SK-N-SH (cell line): ENCODE data around the gene MAPT. TPM values are rescaled to one million over a fixed set of nuclear protein-coding genes. Genes with fewer than 3 reads are reported as not detected.

Experiments used
- CTCF ChIA-PET: fragments of 300-600, 350-600 bp; formaldehyde crosslinking; extraction: SDS; loops from one replicate; lab custom pipeline; 2021; lab: Yijun Ruan, JAX
- POLR2A ChIA-PET: fragments of 350-600 bp; sonication (Branson Sonifier 250); formaldehyde crosslinking; extraction: SDS; loops from one replicate; lab custom pipeline; 2020; ENCODE audit warnings: antibody characterized with exemption, inconsistent platforms; lab: Yijun Ruan, JAX
- DNase-seq: peaks from one replicate; pipeline ENCODE4 v3.0.0; 2012
- H2AFZ ChIP-seq: fragments of 200-600 bp; sonication (generic); 2 replicates; pipeline ENCODE4 v1.8.1; 2016; ENCODE audit warnings: antibody characterized with exemption, mild to moderate bottlenecking, low read depth
- H3F3A ChIP-seq: fragments of 200-600 bp; sonication (generic); replicated peaks from 2 replicates; pipeline ENCODE3; 2016; ENCODE audit warnings: antibody characterized with exemption, mild to moderate bottlenecking; ENCODE audit not compliant: insufficient read depth
- H3K27ac ChIP-seq, 2 experiments: fragments of 200-500 bp in 1 of 2; fragments of 200-600 bp in 1 of 2; sonication (Bioruptor generic) in 1 of 2; sonication (generic), shearing (Covaris generic) in 1 of 2; 2 replicates each; pipeline versions ENCODE4 v1.5.1 to v1.6.1; 2014 to 2016; ENCODE audit warnings: low read depth in 2 of 2, inconsistent platforms in 1 of 2, low read length in 1 of 2, mild to moderate bottlenecking in 1 of 2, mixed read lengths in 1 of 2
- H3K27me3 ChIP-seq: fragments of 200-600 bp; sonication (generic), shearing (Covaris generic); 2 replicates; pipeline ENCODE4 v1.6.1; 2016; ENCODE audit warnings: mixed run types; ENCODE audit not compliant: insufficient read depth
- H3K36me3 ChIP-seq, 2 experiments: fragments of 200-500 bp in 1 of 2; fragments of 200-600 bp in 1 of 2; sonication (Bioruptor generic) in 1 of 2; sonication (generic) in 1 of 2; replicated peaks in 1 of 2; 2 replicates each; pipeline versions ENCODE3 to v1.5.1; 2014 to 2016; ENCODE audit warnings: low read length in 1 of 2, mild to moderate bottlenecking in 1 of 2; ENCODE audit not compliant: insufficient read depth in 2 of 2, control insufficient read depth in 1 of 2
- H3K4me1 ChIP-seq, 2 experiments: fragments of 200-500 bp in 1 of 2; fragments of 200-600 bp in 1 of 2; sonication (Bioruptor generic) in 1 of 2; sonication (generic), shearing (Covaris generic) in 1 of 2; 2 replicates each; pipeline versions ENCODE4 v1.5.1 to v1.6.1; 2014 to 2016; ENCODE audit warnings: low read depth in 1 of 2, low read length in 1 of 2, mixed run types in 1 of 2; ENCODE audit not compliant: insufficient read depth in 2 of 2, control insufficient read depth in 1 of 2
- H3K4me2 ChIP-seq: fragments of 200-600 bp; sonication (generic), shearing (Covaris generic); 2 replicates; pipeline ENCODE4 v1.6.1; 2017; ENCODE audit warnings: mixed run types
- H3K4me3 ChIP-seq, 2 experiments: fragments of 200-500 bp in 1 of 2; fragments of 200-600 bp in 1 of 2; sonication (Bioruptor generic) in 1 of 2; sonication (generic), shearing (Covaris generic) in 1 of 2; 2 replicates each; pipeline versions ENCODE4 v1.5.1 to v1.8.1; 2014 to 2016; ENCODE audit warnings: low read depth in 2 of 2, inconsistent platforms in 1 of 2, low read length in 1 of 2, mild to moderate bottlenecking in 1 of 2, mixed read lengths in 1 of 2, moderate library complexity in 1 of 2
- H3K79me2 ChIP-seq: fragments of 200-600 bp; sonication (generic); 2 replicates; pipeline ENCODE4 v1.8.1; 2017; ENCODE audit warnings: mild to moderate bottlenecking; ENCODE audit not compliant: insufficient read depth
- H3K9ac ChIP-seq: fragments of 200-600 bp; sonication (generic); 2 replicates; pipeline ENCODE4 v1.6.1; 2017; ENCODE audit warnings: mixed run types
- H3K9me2 ChIP-seq: fragments of 200-600 bp; sonication (generic); 2 replicates; pipeline ENCODE4 v1.6.1; 2017; ENCODE audit warnings: mixed run types
- H3K9me3 ChIP-seq: fragments of 200-600 bp; sonication (generic); 2 replicates; pipeline ENCODE4 v1.6.1; 2017; ENCODE audit warnings: mixed run types, mild to moderate bottlenecking, moderate library complexity
- H4K20me1 ChIP-seq: fragments of 200-600 bp; sonication (generic); 2 replicates; pipeline ENCODE4 v1.6.1; 2017; ENCODE audit warnings: mild to moderate bottlenecking, mixed run types; ENCODE audit not compliant: insufficient read depth
- ELF1 ChIP-seq: IDR thresholded peaks from 2 replicates; pipeline ENCODE4 v1.4.0; 2012
- EP300 ChIP-seq, 2 experiments: IDR thresholded peaks; 2 replicates each; pipeline versions ENCODE4 v1.4.0 to v1.6.1; 2012; ENCODE audit warnings: borderline replicate concordance in 1 of 2, low read depth in 1 of 2, low read length in 1 of 2
- EZH2phosphoT487 ChIP-seq: fragments of 200-600 bp; sonication (generic); IDR thresholded peaks from 2 replicates; pipeline ENCODE4 v1.6.1; 2017; ENCODE audit warnings: low read depth, mixed run types, mild to moderate bottlenecking, antibody characterized with exemption, moderate library complexity, borderline replicate concordance
- FOXJ3 ChIP-seq: sonication (generic); formaldehyde crosslinking; IDR thresholded peaks from 2 replicates; pipeline ENCODE4 v1.5.1; 2020; ENCODE audit warnings: mild to moderate bottlenecking, missing genetic modification reagents
- FOXM1 ChIP-seq: IDR thresholded peaks from 2 replicates; pipeline ENCODE4 v1.4.0; 2012; ENCODE audit warnings: low read depth, mild to moderate bottlenecking
- GABPA ChIP-seq: IDR thresholded peaks from 2 replicates; pipeline ENCODE4 v1.4.0; 2012; ENCODE audit warnings: low read depth, mild to moderate bottlenecking
- GATA2 ChIP-seq: sonication (generic); formaldehyde crosslinking; IDR thresholded peaks from 2 replicates; pipeline ENCODE4 v1.5.0; 2020; ENCODE audit warnings: mild to moderate bottlenecking, missing genetic modification reagents
- JUND ChIP-seq: IDR thresholded peaks from 2 replicates; pipeline ENCODE4 v1.4.0; 2012
- MXI1 ChIP-seq: IDR thresholded peaks from 2 replicates; pipeline ENCODE4 v1.6.1; 2012; ENCODE audit warnings: mild to moderate bottlenecking, low read depth, low read length, improper control_type of control experiment
- NFIC ChIP-seq: IDR thresholded peaks from 2 replicates; pipeline ENCODE4 v1.4.0; 2012; ENCODE audit warnings: borderline replicate concordance
- POLR2AphosphoS5 ChIP-seq: IDR thresholded peaks from 2 replicates; pipeline ENCODE4 v1.6.1; 2012; ENCODE audit warnings: low read depth, low read length
- RAD21 ChIP-seq: IDR thresholded peaks from 2 replicates; pipeline ENCODE4 v1.6.1; 2012; ENCODE audit warnings: mild to moderate bottlenecking, low read length
- RCOR1 ChIP-seq: fragments of 150-350 bp; IDR thresholded peaks from 2 replicates; pipeline ENCODE4 v1.6.1; 2017; ENCODE audit warnings: antibody characterized with exemption, low read length
- RXRA ChIP-seq: IDR thresholded peaks from 2 replicates; pipeline ENCODE4 v1.4.0; 2012; ENCODE audit warnings: low read depth, mild to moderate bottlenecking, borderline replicate concordance
- SIN3A ChIP-seq: IDR thresholded peaks from 2 replicates; pipeline ENCODE4 v1.6.1; 2012; ENCODE audit warnings: low read depth, mild to moderate bottlenecking, low read length, moderate library complexity, borderline replicate concordance
- TAF1 ChIP-seq: IDR thresholded peaks from 2 replicates; pipeline ENCODE4 v1.6.1; 2012; ENCODE audit warnings: low read depth, mild to moderate bottlenecking, low read length, moderate library complexity, borderline replicate concordance
- TCF12 ChIP-seq: IDR thresholded peaks from 2 replicates; pipeline ENCODE4 v1.4.0; 2012
- whole genome bisulfite sequencing: methylation state at CpG from one replicate; pipeline ENCODE4 v1.1.6; 2017; ENCODE audit warnings: low lambda C conversion rate; 5-methylcytosine and 5-hydroxymethylcytosine counted together
- polyA plus RNA-seq, 3 experiments: library from polyadenylated mRNA; depleted of rRNA; stranded (reverse); fragments of >200 nt; gene quantifications; 2 replicates each; pipeline ENCODE4 v1.2.3, GENCODE V29; 2012
- TF ChIP-seq, protein P1 (sequence below): IDR thresholded peaks from 2 replicates; pipeline ENCODE4 v1.4.0; 2012; ENCODE audit warnings: low read depth, borderline replicate concordance
- TF ChIP-seq, protein P2 (sequence below): fragments of 150-350 bp; IDR thresholded peaks from 2 replicates; pipeline ENCODE4 v1.6.1; 2016; ENCODE audit warnings: mild to moderate bottlenecking, low read depth, low read length
- TF ChIP-seq, protein P3 (sequence below): IDR thresholded peaks from 2 replicates; pipeline ENCODE4; 2012

MAPT gene
- polyA plus RNA-seq, 1 of the 3 experiments (the other 2 are of a cell fraction), result 0.74 TPM

DNA sequence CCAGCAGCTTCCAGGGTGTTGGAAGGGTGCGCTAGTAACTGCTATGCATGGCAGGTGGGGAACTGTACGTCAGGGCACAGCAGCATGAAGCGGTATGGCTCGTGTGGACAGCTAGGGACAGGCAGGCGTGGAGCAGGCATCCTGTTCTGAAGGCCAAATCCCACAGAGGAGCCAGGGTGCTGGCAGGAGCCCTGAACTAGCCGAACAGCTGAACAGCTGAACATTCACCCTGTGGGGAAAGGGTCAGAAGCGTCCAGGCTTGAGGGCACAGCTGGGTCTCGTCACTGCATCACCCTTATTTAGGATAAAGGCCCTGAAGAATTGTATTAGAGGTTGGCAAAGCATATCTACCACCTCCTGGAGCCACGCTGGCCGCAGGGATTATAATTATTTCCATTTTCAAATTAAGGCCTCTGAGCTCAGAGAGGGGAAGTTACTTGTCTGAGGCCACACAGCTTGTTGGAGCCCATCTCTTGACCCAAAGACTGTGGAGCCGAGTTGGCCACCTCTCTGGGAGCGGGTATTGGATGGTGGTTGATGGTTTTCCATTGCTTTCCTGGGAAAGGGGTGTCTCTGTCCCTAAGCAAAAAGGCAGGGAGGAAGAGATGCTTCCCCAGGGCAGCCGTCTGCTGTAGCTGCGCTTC is 101.4 kb downstream of the MAPT start:
- H3K4me1 ChIP-seq, result peaks cover 0 to 4% of the 10 kb centered on the region in 2 experiments; a peak in 1 of 4 replicates
- no peak for DNase-seq
- CTCF ChIA-PET, result interaction anchor here (1.2 kb wide), 1 partner anchor 197 kb away, joined by 3 read pairs; the partner anchor contains the start of gene KANSL1
- no peak overlapping the region for H3K27ac ChIP-seq
- no peaks in the 10 kb centered on the region for H4K20me1 ChIP-seq
- H3F3A ChIP-seq, result no peaks in the 10 kb centered on the region
- H3K9me2 ChIP-seq, result no peaks in the 10 kb centered on the region
- H3K79me2 ChIP-seq, result no peaks in the 10 kb centered on the region
- TF ChIP-seq, protein P1, sequence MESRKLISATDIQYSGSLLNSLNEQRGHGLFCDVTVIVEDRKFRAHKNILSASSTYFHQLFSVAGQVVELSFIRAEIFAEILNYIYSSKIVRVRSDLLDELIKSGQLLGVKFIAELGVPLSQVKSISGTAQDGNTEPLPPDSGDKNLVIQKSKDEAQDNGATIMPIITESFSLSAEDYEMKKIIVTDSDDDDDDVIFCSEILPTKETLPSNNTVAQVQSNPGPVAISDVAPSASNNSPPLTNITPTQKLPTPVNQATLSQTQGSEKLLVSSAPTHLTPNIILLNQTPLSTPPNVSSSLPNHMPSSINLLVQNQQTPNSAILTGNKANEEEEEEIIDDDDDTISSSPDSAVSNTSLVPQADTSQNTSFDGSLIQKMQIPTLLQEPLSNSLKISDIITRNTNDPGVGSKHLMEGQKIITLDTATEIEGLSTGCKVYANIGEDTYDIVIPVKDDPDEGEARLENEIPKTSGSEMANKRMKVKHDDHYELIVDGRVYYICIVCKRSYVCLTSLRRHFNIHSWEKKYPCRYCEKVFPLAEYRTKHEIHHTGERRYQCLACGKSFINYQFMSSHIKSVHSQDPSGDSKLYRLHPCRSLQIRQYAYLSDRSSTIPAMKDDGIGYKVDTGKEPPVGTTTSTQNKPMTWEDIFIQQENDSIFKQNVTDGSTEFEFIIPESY, result no peak
- TF ChIP-seq TCF12 (no peak), ELF1 (no peak), EZH2phosphoT487 (no peak), MXI1 (no peak), GABPA (no peak), POLR2AphosphoS5 (no peak), GATA2 (CRISPR knock-in tag) (no peak), FOXJ3 (CRISPR knock-in tag) (no peak), RXRA (no peak), JUND (no peak), TAF1 (no peak), SIN3A (no peak), FOXM1 (no peak), RAD21 (no peak), EP300 (IDR thresholded peaks at IDR 0.05; ENCODE audit: borderline replicate concordance in 1 of 2, low read depth in 1 of 2, low read length in 1 of 2) (no peak), RCOR1 (no peak), NFIC (no peak)
- TF ChIP-seq, protein P2, sequence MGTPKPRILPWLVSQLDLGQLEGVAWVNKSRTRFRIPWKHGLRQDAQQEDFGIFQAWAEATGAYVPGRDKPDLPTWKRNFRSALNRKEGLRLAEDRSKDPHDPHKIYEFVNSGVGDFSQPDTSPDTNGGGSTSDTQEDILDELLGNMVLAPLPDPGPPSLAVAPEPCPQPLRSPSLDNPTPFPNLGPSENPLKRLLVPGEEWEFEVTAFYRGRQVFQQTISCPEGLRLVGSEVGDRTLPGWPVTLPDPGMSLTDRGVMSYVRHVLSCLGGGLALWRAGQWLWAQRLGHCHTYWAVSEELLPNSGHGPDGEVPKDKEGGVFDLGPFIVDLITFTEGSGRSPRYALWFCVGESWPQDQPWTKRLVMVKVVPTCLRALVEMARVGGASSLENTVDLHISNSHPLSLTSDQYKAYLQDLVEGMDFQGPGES, result no peak
- TF ChIP-seq, protein P3, sequence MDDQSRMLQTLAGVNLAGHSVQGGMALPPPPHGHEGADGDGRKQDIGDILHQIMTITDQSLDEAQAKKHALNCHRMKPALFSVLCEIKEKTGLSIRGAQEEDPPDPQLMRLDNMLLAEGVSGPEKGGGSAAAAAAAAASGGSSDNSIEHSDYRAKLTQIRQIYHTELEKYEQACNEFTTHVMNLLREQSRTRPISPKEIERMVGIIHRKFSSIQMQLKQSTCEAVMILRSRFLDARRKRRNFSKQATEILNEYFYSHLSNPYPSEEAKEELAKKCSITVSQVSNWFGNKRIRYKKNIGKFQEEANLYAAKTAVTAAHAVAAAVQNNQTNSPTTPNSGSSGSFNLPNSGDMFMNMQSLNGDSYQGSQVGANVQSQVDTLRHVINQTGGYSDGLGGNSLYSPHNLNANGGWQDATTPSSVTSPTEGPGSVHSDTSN, result no peak
- WGBS, result 76% methylated on average over 14 of the region's 14 CpGs
- no peak overlapping the region for H3K4me2 ChIP-seq
- H3K4me3 ChIP-seq, result no peak overlapping the region
- POLR2A ChIA-PET, result no interaction called here
- H3K27me3 ChIP-seq, result no peaks in the 10 kb centered on the region
- H3K9me3 ChIP-seq, result no peaks in the 10 kb centered on the region
- no peak overlapping the region for H3K9ac ChIP-seq
- H3K36me3 ChIP-seq, result no peaks in the 10 kb centered on the region
- no peak overlapping the region for H2AFZ ChIP-seq
